ENCODE results near the gene SMARCAL1. TPM values are rescaled to one million over a fixed set of nuclear protein-coding genes. Genes with fewer than 3 reads are reported as not detected.
A peak's percentile ranks its signal among the peaks of the same experiment; 100 is the strongest.

Gene SMARCAL1
- total RNA-seq, 1 experiment from 2014 or later = 6.5 TPM

- in situ Hi-C loops (cut with HindIII; ENCODE audit: low pct_unique_long_range_greater_than_20kb, low sequenced_read_pairs) = no loop called here
- no peak for DNase-seq (ENCODE audit: low read depth, low spot score)
Measured at GRCh38 chr2:216416571-216417307, 4.5 kb downstream of the SMARCAL1 start.

- DNase-seq (ENCODE audit: low read depth, low spot score) = no peak
- in situ Hi-C loops (cut with HindIII; ENCODE audit: low pct_unique_long_range_greater_than_20kb, low sequenced_read_pairs) = no loop called here
Measured at GRCh38 chr2:216418981-216419380, 6.7 kb downstream of the SMARCAL1 start.

GRCh38 chr2:216420367-216421101 lies 8.2 kb downstream of the SMARCAL1 start:
- DNase-seq (ENCODE audit: low read depth, low spot score) = no peak
- in situ Hi-C loops (cut with HindIII; ENCODE audit: low pct_unique_long_range_greater_than_20kb, low sequenced_read_pairs) = no loop called here

GRCh38 chr2:216423071-216423470 lies 10.8 kb downstream of the SMARCAL1 start:
- DNase-seq (ENCODE audit: low read depth, low spot score) = no peak
- in situ Hi-C loops (cut with HindIII; ENCODE audit: low pct_unique_long_range_greater_than_20kb, low sequenced_read_pairs) = no loop called here

GRCh38 chr2:216424274-216424673 lies 12.0 kb downstream of the SMARCAL1 start:
- in situ Hi-C loops (cut with HindIII; ENCODE audit: low pct_unique_long_range_greater_than_20kb, low sequenced_read_pairs) = no loop called here
- DNase-seq (ENCODE audit: low read depth, low spot score) = no peak

GRCh38 chr2:216425008-216425787 lies 12.9 kb downstream of the SMARCAL1 start:
- in situ Hi-C loops (cut with HindIII; ENCODE audit: low pct_unique_long_range_greater_than_20kb, low sequenced_read_pairs) = no loop called here
- DNase-seq (ENCODE audit: low read depth, low spot score) = no peak

GRCh38 chr2:216426166-216426777 lies 14.0 kb downstream of the SMARCAL1 start:
- no peak for DNase-seq (ENCODE audit: low read depth, low spot score)
- in situ Hi-C loops (cut with HindIII; ENCODE audit: low pct_unique_long_range_greater_than_20kb, low sequenced_read_pairs) = no loop called here

- in situ Hi-C loops (cut with HindIII; ENCODE audit: low pct_unique_long_range_greater_than_20kb, low sequenced_read_pairs) = no loop called here
- DNase-seq (ENCODE audit: low read depth, low spot score) = no peak
Measured at GRCh38 chr2:216426938-216427337, 14.7 kb downstream of the SMARCAL1 start.

- in situ Hi-C loops (cut with HindIII; ENCODE audit: low pct_unique_long_range_greater_than_20kb, low sequenced_read_pairs) = no loop called here
- DNase-seq (ENCODE audit: low read depth, low spot score) = no peak
Measured at GRCh38 chr2:216428618-216429350, 16.5 kb downstream of the SMARCAL1 start.

- in situ Hi-C loops (cut with HindIII; ENCODE audit: low pct_unique_long_range_greater_than_20kb, low sequenced_read_pairs) = no loop called here
- no peak for DNase-seq (ENCODE audit: low read depth, low spot score)
Measured at GRCh38 chr2:216429428-216429827, 17.1 kb downstream of the SMARCAL1 start.

- DNase-seq (ENCODE audit: low read depth, low spot score) = no peak
- in situ Hi-C loops (cut with HindIII; ENCODE audit: low pct_unique_long_range_greater_than_20kb, low sequenced_read_pairs) = no loop called here
Measured at GRCh38 chr2:216430811-216431530, 18.7 kb downstream of the SMARCAL1 start.

GRCh38 chr2:216431531-216431856 lies 19.2 kb downstream of the SMARCAL1 start:
- DNase-seq (ENCODE audit: low read depth, low spot score) = no peak
- in situ Hi-C loops (cut with HindIII; ENCODE audit: low pct_unique_long_range_greater_than_20kb, low sequenced_read_pairs) = no loop called here

- DNase-seq (ENCODE audit: low read depth, low spot score) = no peak
- in situ Hi-C loops (cut with HindIII; ENCODE audit: low pct_unique_long_range_greater_than_20kb, low sequenced_read_pairs) = no loop called here
Measured at GRCh38 chr2:216436383-216436782, 24.1 kb downstream of the SMARCAL1 start.

- DNase-seq (ENCODE audit: low read depth, low spot score) = peak; percentile 22
- in situ Hi-C loops (cut with HindIII; ENCODE audit: low pct_unique_long_range_greater_than_20kb, low sequenced_read_pairs) = no loop called here
Measured at GRCh38 chr2:216441308-216442010, 29.2 kb downstream of the SMARCAL1 start.

- DNase-seq (ENCODE audit: low read depth, low spot score) = no peak
- in situ Hi-C loops (cut with HindIII; ENCODE audit: low pct_unique_long_range_greater_than_20kb, low sequenced_read_pairs) = no loop called here
Measured at GRCh38 chr2:216445501-216445900, 33.2 kb downstream of the SMARCAL1 start.

- in situ Hi-C loops (cut with HindIII; ENCODE audit: low pct_unique_long_range_greater_than_20kb, low sequenced_read_pairs) = no loop called here
- DNase-seq (ENCODE audit: low read depth, low spot score) = no peak
Measured at GRCh38 chr2:216446343-216446742, 34.1 kb downstream of the SMARCAL1 start.
